T-helper 1 cell treated with Interleukin-12 subunit alpha and Interleukin-12 subunit beta and Interleukin-4 antibody, amounts not matched to agents 30 ng/mL and 1 ng/mL, for 36 hours (primary cell): ENCODE measurements around the gene MYLK2. TPM values are rescaled to one million over a fixed set of nuclear protein-coding genes. Genes with fewer than 3 reads are reported as not detected.
"Not testable (repeated sequence)": the region's sequence is repeated elsewhere in the genome, so short reads cannot be mapped to it uniquely, and the experiment has no call there.

Source experiments
- intact Hi-C: fragments of 100-400 bp; cut with micrococcal nuclease; formaldehyde crosslinking; loops from one replicate; pipeline ENCODE4 v1.15.1; 2024
- total RNA-seq: library from RNA; stranded (reverse); gene quantifications from 2 replicates; pipeline ENCODE4 v1.2.3, GENCODE V29; 2022

MYLK2 gene
- total RNA-seq, 1 donor from 2014 or later, result 0.64 TPM

- intact Hi-C loops, result no loop called here
Measured at GRCh38 chr20:31815408-31816188, 3.6 kb upstream of the MYLK2 start.

GRCh38 chr20:31816221-31816620 lies 2.9 kb upstream of the MYLK2 start:
- intact Hi-C loops, result no loop called here

DNA sequence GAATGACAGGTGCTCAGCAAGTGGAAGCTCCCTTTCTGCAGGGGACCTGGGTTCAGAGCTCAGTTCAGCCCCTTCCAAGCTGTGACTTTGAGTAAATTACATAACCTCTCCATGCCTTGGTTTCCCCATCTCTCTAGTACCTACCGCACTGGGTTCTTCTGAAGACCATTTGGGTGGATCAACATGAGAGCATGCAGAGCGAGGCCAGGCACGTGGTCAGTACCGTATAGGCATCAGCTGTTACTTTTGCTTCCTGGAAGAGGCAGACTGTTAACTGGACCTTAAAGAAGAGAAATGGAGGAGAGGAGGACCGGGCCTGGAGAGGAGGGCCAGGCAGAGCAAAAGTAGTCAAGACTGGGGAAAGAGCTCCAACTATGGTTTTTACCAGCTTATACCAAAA lies 1.7 kb upstream of the MYLK2 start:
- intact Hi-C loops, result no loop called here

DNA sequence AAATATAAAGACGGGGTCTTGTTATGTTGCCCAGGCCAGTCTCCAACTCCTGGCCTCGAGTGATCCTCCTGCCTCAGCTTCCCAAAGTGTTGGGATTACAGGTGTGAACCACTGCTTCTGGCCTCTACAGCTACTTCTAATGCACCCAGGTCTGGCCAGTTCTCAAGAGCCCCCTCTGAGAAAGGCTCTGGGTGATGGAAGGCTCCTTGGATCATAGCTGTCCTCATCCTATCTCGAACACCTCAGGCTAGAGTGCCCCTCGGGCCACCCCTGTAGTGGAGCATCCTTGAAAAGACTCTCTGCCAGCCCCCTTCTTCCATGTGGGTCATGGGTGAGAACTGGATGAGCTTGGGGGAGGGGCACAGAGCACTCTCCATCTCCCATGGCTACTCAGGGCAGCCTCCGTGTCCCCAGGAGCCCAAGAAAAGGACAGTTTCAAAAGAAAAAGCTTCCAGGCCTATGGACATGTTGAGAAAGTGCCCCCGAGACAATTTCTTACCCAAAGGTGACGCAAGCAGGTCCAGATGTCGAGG lies 714 bp upstream of the MYLK2 start:
- intact Hi-C loops, result no loop called here

DNA sequence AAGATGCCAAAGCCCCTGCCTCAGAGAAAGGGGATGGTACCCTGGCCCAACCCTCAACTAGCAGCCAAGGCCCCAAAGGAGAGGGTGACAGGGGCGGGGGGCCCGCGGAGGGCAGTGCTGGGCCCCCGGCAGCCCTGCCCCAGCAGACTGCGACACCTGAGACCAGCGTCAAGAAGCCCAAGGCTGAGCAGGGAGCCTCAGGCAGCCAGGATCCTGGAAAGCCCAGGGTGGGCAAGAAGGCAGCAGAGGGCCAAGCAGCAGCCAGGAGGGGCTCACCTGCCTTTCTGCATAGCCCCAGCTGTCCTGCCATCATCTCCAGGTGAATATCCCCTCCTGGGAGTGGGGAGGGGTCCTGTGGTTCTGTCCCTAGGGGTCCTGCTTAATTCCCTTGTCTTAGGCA lies 1.1 kb downstream of the MYLK2 start:
- intact Hi-C loops, result no loop called here

DNA sequence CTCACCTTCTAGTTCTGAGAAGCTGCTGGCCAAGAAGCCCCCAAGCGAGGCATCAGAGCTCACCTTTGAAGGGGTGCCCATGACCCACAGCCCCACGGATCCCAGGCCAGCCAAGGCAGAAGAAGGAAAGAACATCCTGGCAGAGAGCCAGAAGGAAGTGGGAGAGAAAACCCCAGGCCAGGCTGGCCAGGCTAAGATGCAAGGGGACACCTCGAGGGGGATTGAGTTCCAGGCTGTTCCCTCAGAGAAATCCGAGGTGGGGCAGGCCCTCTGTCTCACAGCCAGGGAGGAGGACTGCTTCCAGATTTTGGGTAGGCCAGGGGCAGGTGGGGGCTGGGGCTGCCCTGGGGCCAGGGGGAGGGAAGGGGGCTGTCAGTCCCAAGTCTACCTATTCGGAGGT lies 2.3 kb downstream of the MYLK2 start:
- intact Hi-C loops, result no loop called here

- intact Hi-C loops, result loop anchor here (1.0 to 2.0 kb wide), 5 partner anchors 24 to 830 kb away; partner anchors contain the start of gene PDRG1
Measured at GRCh38 chr20:31822421-31823330, 3.5 kb downstream of the MYLK2 start.

- intact Hi-C loops, result loop anchor here (1.0 to 2.0 kb wide), 3 partner anchors 23 to 829 kb away; no protein-coding TSS in a partner anchor
Measured at GRCh38 chr20:31823360-31824124, 4.4 kb downstream of the MYLK2 start.

DNA sequence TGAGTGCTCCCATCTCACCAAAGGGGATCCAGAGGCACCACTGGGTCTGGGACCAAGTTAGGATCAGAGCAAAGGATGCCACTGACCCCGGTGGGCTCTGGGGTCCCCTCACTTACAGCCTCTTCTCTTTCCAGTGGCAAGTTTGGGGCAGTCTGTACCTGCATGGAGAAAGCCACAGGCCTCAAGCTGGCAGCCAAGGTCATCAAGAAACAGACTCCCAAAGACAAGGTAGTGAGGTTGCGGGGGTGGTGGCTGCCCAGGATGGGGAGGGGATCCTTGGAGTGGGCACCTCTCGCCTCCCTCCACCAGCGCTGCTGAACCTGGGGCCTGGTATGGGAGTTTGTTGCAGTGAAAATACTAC lies 4.9 kb downstream of the MYLK2 start:
- intact Hi-C loops, result no loop called here

DNA sequence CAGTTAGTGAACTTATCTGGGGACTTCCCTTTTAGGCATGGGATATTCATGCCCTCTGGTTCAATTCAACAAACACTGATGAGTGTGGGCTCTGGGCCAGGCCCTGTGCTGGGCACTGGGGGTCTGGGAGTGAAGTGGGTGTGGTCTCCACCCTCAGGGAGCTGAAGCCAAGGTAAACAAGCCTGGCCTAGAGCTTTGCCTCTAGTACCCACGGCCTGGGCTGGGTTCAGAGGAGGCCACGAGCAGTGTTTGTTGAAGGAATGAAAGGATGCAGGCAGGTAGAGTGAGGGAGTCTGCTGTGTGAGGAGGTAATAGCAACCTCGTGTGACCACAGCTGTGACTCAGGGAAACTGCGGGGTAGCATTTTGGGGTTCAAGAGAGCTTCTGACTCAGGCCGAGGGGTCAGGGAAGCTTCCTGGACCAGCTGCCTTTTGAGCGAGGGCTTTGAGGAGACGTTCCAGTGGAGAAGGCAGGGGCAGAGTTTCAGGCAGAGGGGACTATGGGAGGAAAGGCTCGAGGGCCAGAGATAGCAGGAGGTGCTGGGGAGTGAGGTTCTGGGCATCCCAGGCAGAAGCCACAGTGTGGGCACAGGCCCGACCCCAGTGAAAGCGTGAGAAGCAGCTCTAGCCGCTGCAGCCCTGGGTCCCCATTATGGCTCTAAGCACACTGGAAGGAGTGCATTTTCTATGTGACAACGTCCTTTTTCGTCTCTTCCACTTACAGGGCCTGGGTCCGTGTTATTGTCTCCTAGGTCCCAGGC lies 5.6 kb downstream of the MYLK2 start:
- intact Hi-C loops, result no loop called here

GRCh38 chr20:31826074-31826473 lies 6.9 kb downstream of the MYLK2 start:
- intact Hi-C loops, result no loop called here

DNA sequence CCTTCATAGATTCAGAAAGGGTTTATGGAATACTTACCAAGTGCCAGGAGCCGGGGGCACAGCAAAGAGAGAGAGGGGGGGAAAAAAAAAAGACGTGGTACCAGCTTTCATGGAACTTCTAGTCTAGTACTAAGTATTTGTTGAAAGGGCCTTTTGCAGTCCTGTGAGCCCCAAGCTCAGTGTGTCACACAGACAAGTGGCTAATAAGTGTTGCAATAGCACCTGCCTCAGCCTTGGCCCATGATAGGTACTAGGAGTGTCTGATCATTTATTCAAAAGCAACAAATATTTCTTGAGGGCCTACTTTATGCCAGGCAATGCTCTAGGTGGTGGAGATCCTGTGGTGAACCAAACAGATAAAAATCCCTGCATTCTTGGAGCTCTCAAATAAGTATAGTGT lies 7.9 kb downstream of the MYLK2 start:
- intact Hi-C loops, result no loop called here

- intact Hi-C loops, result not testable (repeated sequence)
Measured at GRCh38 chr20:31828016-31828415, 8.9 kb downstream of the MYLK2 start.

DNA sequence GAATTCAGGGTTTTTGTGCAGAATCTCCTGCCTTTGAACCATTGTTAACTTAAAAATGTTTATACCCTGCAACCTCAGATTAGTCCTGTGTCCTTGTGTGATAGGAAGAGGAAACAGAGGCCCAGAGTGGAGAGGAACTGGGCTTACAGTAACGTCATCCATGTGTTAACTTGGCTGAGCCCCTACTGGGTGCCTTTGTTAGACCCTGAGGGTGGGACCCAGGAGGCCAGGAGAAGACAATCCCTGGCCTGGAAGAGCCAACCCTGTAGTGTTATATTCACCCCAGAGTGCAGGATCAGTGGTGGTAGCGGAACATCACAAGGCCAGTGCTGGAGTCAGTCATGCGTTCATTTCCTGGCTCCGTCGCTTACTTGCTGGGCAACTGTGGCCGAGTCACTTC lies 10.6 kb downstream of the MYLK2 start:
- intact Hi-C loops, result no loop called here

GRCh38 chr20:31830406-31830981 lies 11.3 kb downstream of the MYLK2 start:
- intact Hi-C loops, result no loop called here

DNA sequence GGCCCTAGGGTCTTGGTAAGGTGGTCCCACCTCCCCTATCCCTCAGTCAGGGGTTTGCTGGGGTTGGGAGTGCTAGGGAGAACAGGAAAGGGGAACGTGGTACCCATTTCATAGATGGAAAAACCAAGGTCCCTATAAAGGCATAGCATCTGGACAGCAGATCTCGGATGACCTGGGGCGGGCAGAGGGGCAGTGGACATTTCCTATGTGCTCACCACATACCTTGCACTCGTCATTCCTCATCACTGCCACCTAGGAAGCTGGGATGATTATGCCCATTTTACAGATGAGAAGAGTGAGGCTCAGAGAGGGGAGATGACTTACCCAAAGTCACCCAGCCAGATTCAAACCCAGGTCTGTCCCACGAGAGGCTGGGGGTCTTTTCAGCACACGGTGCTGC lies 12.1 kb downstream of the MYLK2 start:
- intact Hi-C loops, result no loop called here

- intact Hi-C loops, result no loop called here
Measured at GRCh38 chr20:31831771-31832306, 12.7 kb downstream of the MYLK2 start.

- intact Hi-C loops, result no loop called here
Measured at GRCh38 chr20:31833130-31833930, 14.2 kb downstream of the MYLK2 start.

- intact Hi-C loops, result no loop called here
Measured at GRCh38 chr20:31833931-31834521, 14.9 kb downstream of the MYLK2 start.
